CD8-positive, alpha-beta memory T cell (primary cell): ENCODE measurements around the gene ABHD6. TPM values are rescaled to one million over a fixed set of nuclear protein-coding genes. Genes with fewer than 3 reads are reported as not detected.

Experiments used
- CTCF ChIA-PET: fragments of 350-600 bp; sonication (Branson Sonifier 250); formaldehyde crosslinking; loops from one replicate; lab custom pipeline; 2021; ENCODE audit warnings: antibody characterized with exemption; lab: Charles Lee
- POLR2A ChIA-PET: fragments of 350-600 bp; sonication (Branson Sonifier 250); formaldehyde crosslinking; loops from one replicate; lab custom pipeline; 2021; ENCODE audit warnings: antibody characterized with exemption; lab: Charles Lee
- DNase-seq, 5 donors: peaks; one replicate each; pipeline versions ENCODE4 v3.0.0 to v3.0.0-alpha.2; 2020 to 2022; ENCODE audit warnings: mixed read lengths in 1 of 5
- H3K27ac ChIP-seq: one replicate; pipeline ENCODE4 v1.7.0; 2013; ENCODE audit warnings: low read depth, mild to moderate bottlenecking, low read length, moderate library complexity
- H3K27me3 ChIP-seq: 2 replicates; pipeline ENCODE4 v1.7.0; 2013; ENCODE audit warnings: low read length, mild to moderate bottlenecking; ENCODE audit not compliant: insufficient read depth, poor library complexity, severe bottlenecking
- H3K36me3 ChIP-seq: 2 replicates; pipeline ENCODE4 v1.7.0; 2013; ENCODE audit warnings: mild to moderate bottlenecking, low read length, moderate library complexity; ENCODE audit not compliant: insufficient read depth
- H3K4me1 ChIP-seq: 2 replicates; pipeline ENCODE4 v1.7.0; 2013; ENCODE audit warnings: mild to moderate bottlenecking, low read length, moderate library complexity; ENCODE audit not compliant: insufficient read depth
- H3K4me3 ChIP-seq: 2 replicates; pipeline ENCODE4 v1.7.0; 2013; ENCODE audit warnings: mild to moderate bottlenecking, low read length
- H3K9me3 ChIP-seq: 2 replicates; pipeline ENCODE4 v1.7.0; 2013; ENCODE audit warnings: mild to moderate bottlenecking, low read length
- H3K27ac Mint-ChIP-seq, 8 donors: one replicate each; pipeline ENCODE4 v1.8.0; 2020 to 2021; ENCODE audit warnings: mixed read lengths in 8 of 8, mild to moderate bottlenecking in 6 of 8, inconsistent platforms in 3 of 8, moderate library complexity in 3 of 8
- H3K27me3 Mint-ChIP-seq, 2 donors: one replicate each; pipeline ENCODE4 v1.8.0; 2020 to 2021; ENCODE audit warnings: mixed read lengths in 2 of 2, mild to moderate bottlenecking in 1 of 2, moderate library complexity in 1 of 2
- H3K36me3 Mint-ChIP-seq, 3 donors: one replicate each; pipeline ENCODE4 v1.8.0; 2020 to 2021; ENCODE audit warnings: mixed read lengths in 3 of 3, inconsistent platforms in 1 of 3, mild to moderate bottlenecking in 1 of 3
- H3K4me1 Mint-ChIP-seq, 3 donors: one replicate each; pipeline ENCODE4 v1.8.0; 2020 to 2021; ENCODE audit warnings: mixed read lengths in 3 of 3, inconsistent platforms in 1 of 3, mild to moderate bottlenecking in 1 of 3
- H3K4me3 Mint-ChIP-seq, 7 donors: one replicate each; pipeline ENCODE4 v1.8.0; 2020 to 2021; ENCODE audit warnings: mixed read lengths in 7 of 7, mild to moderate bottlenecking in 6 of 7, moderate library complexity in 4 of 7, inconsistent platforms in 2 of 7
- H3K9me3 Mint-ChIP-seq, 5 donors: one replicate each; pipeline ENCODE4 v1.8.0; 2020 to 2022; ENCODE audit warnings: mixed read lengths in 5 of 5, mild to moderate bottlenecking in 3 of 5, moderate library complexity in 2 of 5, inconsistent platforms in 1 of 5
- polyA plus RNA-seq: library from polyadenylated mRNA; unstranded; fragments of 300-500 nt; fragmentation: Illumina TruSeq; gene quantifications from one replicate; pipeline ENCODE4 v1.2.3, GENCODE V29; 2021
- total RNA-seq, 2 experiments: library from RNA; stranded (reverse); gene quantifications; one replicate each; pipeline ENCODE4 v1.2.3, GENCODE V29; 2021

ABHD6 gene
- total and polyA plus RNA-seq, 3 experiments from 2014 or later, result 6.6 to 10.6 (median 7.1) TPM

DNA sequence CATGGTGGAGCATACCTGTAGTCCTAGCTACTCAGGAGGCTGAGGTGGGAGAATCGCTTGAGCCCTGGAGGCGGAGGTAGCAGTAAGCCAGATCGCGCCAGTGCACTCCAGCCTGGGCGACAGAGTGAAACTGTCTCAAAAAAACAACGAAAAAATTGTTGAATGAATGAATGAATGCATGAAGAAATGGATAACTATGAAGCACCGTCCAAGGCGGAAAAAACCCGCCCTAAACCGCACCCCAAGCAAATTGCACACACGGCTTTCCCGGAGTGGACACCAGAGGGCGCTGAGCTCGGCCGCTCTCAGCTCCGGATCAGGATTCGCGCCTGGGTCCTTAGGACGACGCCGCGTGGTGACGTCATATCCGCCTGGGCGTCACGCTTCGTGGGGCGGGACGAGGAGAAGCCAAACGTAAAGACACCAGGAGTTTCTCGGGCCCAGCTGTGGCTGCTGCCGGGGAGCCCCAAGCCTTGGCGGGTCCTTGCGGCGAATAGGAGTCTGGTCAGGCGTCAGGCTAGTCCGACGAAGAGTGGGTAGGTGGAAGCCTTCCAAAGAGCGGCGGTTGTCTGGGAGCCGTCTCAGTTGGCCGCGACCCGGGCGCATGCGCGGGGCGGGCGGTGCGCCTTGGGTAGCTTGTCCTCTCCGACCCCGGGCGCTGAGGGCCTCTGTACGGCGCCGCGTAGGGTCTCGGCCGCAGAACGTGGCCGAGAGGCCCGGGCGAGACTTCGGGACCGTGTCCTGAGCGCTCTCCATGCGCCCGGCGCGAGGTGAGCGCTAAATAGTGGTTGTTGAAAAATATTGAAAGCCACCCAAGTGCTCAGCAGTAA, 68.5 kb downstream of the ABHD6 start, which contains the start of the genes HTD2 and RPP14:
HTD2 (plus strand) TSS at position 639 of the 830 bp plus-strand sequence. CDS start 11,094 bp downstream, outside the sequence.
RPP14 (plus strand) TSS at position 364 of the 830 bp plus-strand sequence. CDS start 4,085 bp downstream, outside the sequence.
- peaks cover 3 to 28% (median 5%) of the 10 kb centered on the region in 3 donors for H3K36me3 Mint-ChIP-seq
- CTCF ChIA-PET, result interaction anchor here (0.7 to 5.2 kb wide), 44 partner anchors 10 to 755 kb away, joined by 3 to 69 read pairs (median 5); partner anchors contain the start of genes ABHD6, FLNB, KCTD6 and PDHB
- H3K4me1 Mint-ChIP-seq, result peaks cover 35 to 46% (median 39%) of the 10 kb centered on the region in 3 donors
- peak within 1 kb of the TSS; percentile 99 to 100 (median 100) for H3K27ac Mint-ChIP-seq
- POLR2A ChIA-PET, result interaction anchor here (0.6 to 1.8 kb wide), 7 partner anchors 27 to 709 kb away, joined by 3 to 12 read pairs (median 4); partner anchors contain the start of genes ARF4, KCTD6 and PDHB
- peaks cover 3% of the 10 kb centered on the region for H3K27me3 ChIP-seq
- peaks cover 2% of the 10 kb centered on the region for H3K36me3 ChIP-seq
- H3K9me3 ChIP-seq, result no peaks in the 10 kb centered on the region
- H3K4me3 ChIP-seq, result peak within 1 kb of the TSS; percentile 99
- H3K4me1 ChIP-seq, result peaks cover 25% of the 10 kb centered on the region
- peak; percentile 97 to 99 (median 98) for DNase-seq
- peak within 1 kb of the TSS; percentile 97 for H3K27ac ChIP-seq
- H3K27me3 Mint-ChIP-seq, result peaks cover 12 to 19% of the 10 kb centered on the region in 2 donors
- peak within 1 kb of the TSS; percentile 90 to 100 (median 99) for H3K4me3 Mint-ChIP-seq
- H3K9me3 Mint-ChIP-seq, result peaks cover 0 to 10% (median 3%) of the 10 kb centered on the region in 5 donors

DNA sequence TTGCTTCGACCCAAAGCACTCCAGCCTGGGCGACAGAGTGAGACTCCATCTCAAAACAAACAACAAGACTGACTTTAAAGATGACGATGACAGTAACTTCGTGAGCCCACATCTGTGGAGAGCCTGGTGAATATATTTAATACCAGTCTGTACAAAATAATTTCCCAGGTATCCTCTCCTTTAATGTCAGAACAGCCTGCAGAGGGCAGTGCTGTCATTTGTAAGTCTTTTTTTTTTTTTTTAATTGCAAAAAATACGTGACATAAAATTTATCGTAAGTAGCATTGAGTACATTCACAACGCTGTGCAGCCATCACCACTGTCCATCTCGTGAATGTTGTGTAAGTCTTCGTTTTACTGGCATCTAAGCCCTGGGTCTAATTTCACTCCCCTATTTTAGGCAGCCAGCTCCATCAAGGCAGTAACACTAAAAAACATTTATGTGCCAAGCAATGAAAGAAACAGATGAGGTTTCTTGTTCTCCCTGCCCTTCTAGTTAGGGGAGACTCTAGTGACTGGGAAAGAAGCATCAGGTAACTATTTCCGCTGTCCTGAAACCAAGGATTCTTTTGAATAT, 70.1 kb downstream of the ABHD6 start:
- POLR2A ChIA-PET, result no interaction called here
- peaks cover 36 to 46% (median 41%) of the 10 kb centered on the region in 3 donors for H3K4me1 Mint-ChIP-seq

DNA sequence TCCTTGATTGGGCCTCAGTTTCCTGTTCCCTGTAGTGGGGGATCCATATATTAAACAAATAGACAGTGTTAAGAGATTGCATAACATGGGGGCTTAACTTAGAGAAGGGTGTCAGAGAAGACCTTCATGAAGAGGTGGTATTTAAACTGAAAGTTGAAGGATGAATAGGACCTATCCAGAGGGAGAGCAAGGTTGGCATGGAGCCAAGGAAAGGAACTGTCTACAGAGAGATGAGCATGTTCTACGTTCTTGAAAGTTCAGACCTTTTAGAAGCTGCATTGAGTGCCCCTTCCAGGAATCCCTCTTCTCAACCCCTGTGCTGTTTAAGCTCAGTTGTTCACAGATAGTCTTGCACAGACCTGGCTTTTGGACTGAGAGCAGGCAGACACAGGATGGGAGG, 71.1 kb downstream of the ABHD6 start:
- ChIA-PET CTCF (interaction anchor here (0.6 to 5.2 kb wide), 6 partner anchors 10 to 322 kb away, joined by 3 to 69 read pairs (median 4); no protein-coding TSS in a partner anchor), POLR2A (no interaction called here)
- Mint-ChIP-seq H3K27me3 (peaks cover 0 to 2% of the 10 kb centered on the region in 2 donors), H3K4me1 (peaks cover 38 to 49% (median 48%) of the 10 kb centered on the region in 3 donors), H3K4me3 (peak overlapping the region in 5 of 7 donors; percentile 41 to 99 (median 96)), H3K27ac (peak overlapping the region; percentile 7 to 100 (median 95)), H3K36me3 (peaks cover 11 to 50% (median 12%) of the 10 kb centered on the region in 3 donors), H3K9me3 (no peaks in the 10 kb centered on the region)
- no peaks in the 10 kb centered on the region for H3K9me3 ChIP-seq
- H3K4me1 ChIP-seq, result peaks cover 25% of the 10 kb centered on the region
- no peak overlapping the region for H3K4me3 ChIP-seq
- no peak for DNase-seq
- no peak overlapping the region for H3K27ac ChIP-seq
- no peaks in the 10 kb centered on the region for H3K27me3 ChIP-seq
- H3K36me3 ChIP-seq, result peaks cover 19% of the 10 kb centered on the region

More for the DNA sequence above, 70.1 kb downstream of the ABHD6 start:
- peak overlapping the region; percentile 35 for H3K27ac ChIP-seq
- CTCF ChIA-PET, result interaction anchor here (0.6 to 5.2 kb wide), 18 partner anchors 11 to 323 kb away, joined by 3 to 69 read pairs (median 8); partner anchors contain the start of genes KCTD6, PDHB and PXK
- no peaks in the 10 kb centered on the region for H3K9me3 Mint-ChIP-seq
- H3K4me3 ChIP-seq, result peak overlapping the region; percentile 99
- peaks cover 2 to 3% of the 10 kb centered on the region in 2 donors for H3K27me3 Mint-ChIP-seq
- H3K4me1 ChIP-seq, result peaks cover 25% of the 10 kb centered on the region
- DNase-seq, result peak; percentile 6 to 61 (median 39)
- peaks cover 9 to 41% (median 11%) of the 10 kb centered on the region in 3 donors for H3K36me3 Mint-ChIP-seq
- peak overlapping the region; percentile 71 to 100 (median 99) for H3K27ac Mint-ChIP-seq
- H3K27me3 ChIP-seq, result no peaks in the 10 kb centered on the region
- H3K36me3 ChIP-seq, result peaks cover 15% of the 10 kb centered on the region
- peak overlapping the region; percentile 90 to 100 (median 99) for H3K4me3 Mint-ChIP-seq
- H3K9me3 ChIP-seq, result no peaks in the 10 kb centered on the region

DNA sequence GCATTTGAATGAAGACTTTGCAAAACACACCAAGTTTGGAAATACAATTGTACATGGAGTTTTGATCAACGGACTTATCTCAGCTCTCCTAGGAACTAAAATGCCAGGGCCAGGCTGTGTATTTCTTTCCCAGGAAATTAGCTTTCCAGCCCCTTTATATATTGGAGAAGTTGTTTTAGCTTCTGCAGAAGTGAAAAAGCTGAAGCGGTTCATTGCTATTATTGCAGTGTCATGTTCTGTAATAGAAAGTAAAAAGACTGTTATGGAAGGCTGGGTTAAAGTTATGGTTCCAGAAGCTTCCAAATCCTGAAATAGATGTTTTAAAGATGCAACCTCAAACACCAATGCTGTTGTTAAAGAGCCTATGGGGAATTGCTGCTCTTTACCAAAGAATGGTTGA, 80.2 kb downstream of the ABHD6 start:
- Histone ChIP-seq H3K4me1 (no peaks in the 10 kb centered on the region), H3K27ac (no peak overlapping the region), H3K27me3 (no peaks in the 10 kb centered on the region), H3K4me3 (no peak overlapping the region), H3K9me3 (no peaks in the 10 kb centered on the region), H3K36me3 (peaks cover 22% of the 10 kb centered on the region)
- Mint-ChIP-seq H3K9me3 (no peaks in the 10 kb centered on the region), H3K4me3 (no peak overlapping the region), H3K4me1 (peaks cover 7 to 19% (median 9%) of the 10 kb centered on the region in 3 donors), H3K36me3 (peaks cover 0 to 66% (median 6%) of the 10 kb centered on the region in 3 donors), H3K27me3 (no peaks in the 10 kb centered on the region), H3K27ac (peak overlapping the region in 2 of 8 donors; percentile 37 to 64)
- DNase-seq, result no peak
- ChIA-PET CTCF (interaction anchor here (9.2 kb wide), 1 partner anchor 10 kb away, joined by 69 read pairs; the partner anchor contains the start of genes HTD2 and RPP14), POLR2A (no interaction called here)

DNA sequence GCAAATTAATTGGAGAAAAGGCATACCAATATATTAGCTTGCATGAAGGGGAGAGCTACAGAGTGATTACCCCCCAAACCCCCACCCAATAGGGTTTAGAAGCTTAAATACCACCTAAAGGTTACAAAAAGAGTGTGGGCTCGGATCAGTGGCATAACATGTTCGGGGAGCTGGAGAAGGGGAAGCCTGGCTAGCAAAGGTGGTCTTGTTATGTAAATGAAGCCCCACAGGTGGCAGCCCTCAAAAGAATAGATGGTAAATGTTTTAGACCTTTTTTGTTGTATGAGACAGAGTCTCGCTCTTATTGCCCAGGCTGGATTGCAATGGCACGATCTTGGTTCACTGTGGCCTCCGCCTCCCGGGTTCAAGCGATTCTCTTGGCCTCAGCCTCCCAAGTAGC, 84.2 kb downstream of the ABHD6 start:
- H3K27ac Mint-ChIP-seq, result peak overlapping the region in 1 of 8 donors; percentile 61
- Histone ChIP-seq H3K27ac (no peak overlapping the region), H3K4me3 (no peak overlapping the region), H3K9me3 (no peaks in the 10 kb centered on the region), H3K4me1 (peaks cover 7% of the 10 kb centered on the region), H3K27me3 (no peaks in the 10 kb centered on the region), H3K36me3 (peaks cover 7% of the 10 kb centered on the region)
- peaks cover 0 to 33% (median 1%) of the 10 kb centered on the region in 3 donors for H3K36me3 Mint-ChIP-seq
- H3K27me3 Mint-ChIP-seq, result no peaks in the 10 kb centered on the region
- H3K4me3 Mint-ChIP-seq, result no peak overlapping the region
- POLR2A ChIA-PET, result no interaction called here
- CTCF ChIA-PET, result interaction anchor here (0.9 to 9.2 kb wide), 5 partner anchors 12 to 170 kb away, joined by 3 to 69 read pairs (median 6); partner anchors contain the start of genes HTD2, KCTD6 and RPP14
- peaks cover 3 to 26% (median 14%) of the 10 kb centered on the region in 3 donors for H3K4me1 Mint-ChIP-seq
- no peaks in the 10 kb centered on the region for H3K9me3 Mint-ChIP-seq
- DNase-seq, result no peak

DNA sequence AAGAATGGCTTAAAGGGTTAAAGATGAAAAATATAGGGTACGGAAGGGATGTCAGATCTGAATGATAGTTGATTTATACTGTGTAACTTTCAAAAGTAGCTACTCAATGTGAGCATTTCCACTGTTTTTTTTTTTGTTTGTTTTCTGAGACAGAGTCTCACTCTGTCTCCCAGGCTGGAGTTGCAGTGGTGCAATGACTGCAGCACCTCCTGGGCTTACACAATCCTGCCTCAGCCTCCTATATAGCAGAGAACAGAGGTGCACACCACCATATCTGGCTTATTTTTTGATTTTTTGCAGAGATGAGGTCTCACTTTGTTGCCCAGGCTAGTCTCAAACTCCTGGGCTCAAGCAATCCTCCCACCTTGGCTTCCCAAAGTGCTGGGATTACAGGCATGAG, 85.2 kb downstream of the ABHD6 start:
- Mint-ChIP-seq H3K9me3 (no peaks in the 10 kb centered on the region), H3K4me1 (peaks cover 3 to 26% (median 14%) of the 10 kb centered on the region in 3 donors), H3K27me3 (no peaks in the 10 kb centered on the region), H3K36me3 (peaks cover 0 to 23% (median 0%) of the 10 kb centered on the region in 3 donors), H3K4me3 (no peak overlapping the region), H3K27ac (peak overlapping the region in 2 of 8 donors; percentile 26 to 50)
- H3K36me3 ChIP-seq, result peaks cover 2% of the 10 kb centered on the region
- H3K9me3 ChIP-seq, result no peaks in the 10 kb centered on the region
- no peaks in the 10 kb centered on the region for H3K27me3 ChIP-seq
- no peak for DNase-seq
- POLR2A ChIA-PET, result no interaction called here
- CTCF ChIA-PET, result interaction anchor here (9.2 kb wide), 1 partner anchor 15 kb away, joined by 69 read pairs; the partner anchor contains the start of genes HTD2 and RPP14
- H3K4me3 ChIP-seq, result no peak overlapping the region
- no peak overlapping the region for H3K27ac ChIP-seq
- peaks cover 7% of the 10 kb centered on the region for H3K4me1 ChIP-seq
